Activated naive CD8-positive, alpha-beta T cell treated with anti-CD3 and anti-CD28 coated beads for 36 hours (primary cell): ENCODE data around the gene SKAP1. TPM values are rescaled to one million over a fixed set of nuclear protein-coding genes. Genes with fewer than 3 reads are reported as not detected.
A peak's percentile ranks its signal among the peaks of the same experiment; 100 is the strongest.
"Not testable (repeated sequence)": the region's sequence is repeated elsewhere in the genome, so short reads cannot be mapped to it uniquely, and the experiment has no call there.

ENCODE experiments used
- DNase-seq: peaks from one replicate; pipeline ENCODE4 v3.0.0; 2021
- H3K27ac Mint-ChIP-seq: one replicate; pipeline ENCODE4 v1.8.0; 2022; ENCODE audit warnings: mild to moderate bottlenecking, moderate library complexity, mixed read lengths
- H3K27me3 Mint-ChIP-seq: one replicate; pipeline ENCODE4 v1.8.0; 2022; ENCODE audit warnings: mild to moderate bottlenecking, mixed read lengths
- H3K36me3 Mint-ChIP-seq: one replicate; pipeline ENCODE4 v1.8.0; 2021; ENCODE audit warnings: mild to moderate bottlenecking, mixed read lengths
- H3K4me1 Mint-ChIP-seq: one replicate; pipeline ENCODE4 v1.8.0; 2021; ENCODE audit warnings: mixed read lengths
- H3K4me3 Mint-ChIP-seq: one replicate; pipeline ENCODE4 v1.8.0; 2022; ENCODE audit warnings: mild to moderate bottlenecking, moderate library complexity, mixed read lengths
- H3K9me3 Mint-ChIP-seq: one replicate; pipeline ENCODE4 v1.8.0; 2022; ENCODE audit warnings: mixed read lengths
- total RNA-seq, 2 experiments: library from RNA; stranded (reverse); gene quantifications; one replicate each; pipeline ENCODE4 v1.2.3, GENCODE V29; 2021

SKAP1 gene
- total RNA-seq, 2 experiments from 2014 or later, result 54.2 to 55.4 TPM

DNA sequence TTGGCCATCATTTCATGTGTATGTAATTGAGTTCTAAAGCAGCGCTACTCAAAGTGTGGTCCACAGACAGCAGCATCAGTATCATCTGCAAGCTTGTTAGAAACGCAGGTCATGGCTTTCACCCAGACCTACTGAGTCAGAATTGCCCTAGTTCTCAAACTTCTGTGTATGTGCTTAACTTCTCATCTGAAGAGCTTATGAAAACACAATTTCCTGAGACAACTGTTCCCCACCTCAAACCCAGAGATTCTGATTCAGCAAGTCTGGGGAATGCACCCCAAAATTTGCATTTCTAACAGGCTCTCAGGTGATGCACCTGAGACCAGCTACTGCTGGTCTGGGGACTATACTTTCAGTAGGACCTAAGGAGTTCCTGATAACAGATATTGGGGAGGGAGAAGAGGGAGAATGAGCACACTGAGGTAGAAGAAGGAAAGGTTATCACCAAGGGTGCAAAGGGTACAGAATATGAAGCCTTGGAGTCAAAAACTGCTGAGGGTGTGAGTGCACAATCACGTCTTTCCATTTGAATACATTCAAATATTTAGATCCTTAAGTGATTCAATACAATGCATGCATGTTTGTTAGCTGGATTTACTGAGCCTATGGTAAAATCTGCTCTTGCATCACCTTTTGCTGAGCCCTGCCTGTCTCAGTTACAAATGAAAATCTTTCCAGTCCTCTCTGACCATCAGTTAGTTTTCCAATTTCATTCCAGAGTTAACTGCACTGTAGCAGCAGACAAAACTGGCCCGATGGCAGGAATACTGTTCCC is 29.2 kb upstream of the SKAP1 start:
- Mint-ChIP-seq H3K36me3 (peaks cover 2% of the 10 kb centered on the region), H3K4me1 (peaks cover 35% of the 10 kb centered on the region), H3K9me3 (no peaks in the 10 kb centered on the region), H3K27ac (no peak overlapping the region), H3K27me3 (no peaks in the 10 kb centered on the region), H3K4me3 (no peak overlapping the region)
- no peak for DNase-seq

DNA sequence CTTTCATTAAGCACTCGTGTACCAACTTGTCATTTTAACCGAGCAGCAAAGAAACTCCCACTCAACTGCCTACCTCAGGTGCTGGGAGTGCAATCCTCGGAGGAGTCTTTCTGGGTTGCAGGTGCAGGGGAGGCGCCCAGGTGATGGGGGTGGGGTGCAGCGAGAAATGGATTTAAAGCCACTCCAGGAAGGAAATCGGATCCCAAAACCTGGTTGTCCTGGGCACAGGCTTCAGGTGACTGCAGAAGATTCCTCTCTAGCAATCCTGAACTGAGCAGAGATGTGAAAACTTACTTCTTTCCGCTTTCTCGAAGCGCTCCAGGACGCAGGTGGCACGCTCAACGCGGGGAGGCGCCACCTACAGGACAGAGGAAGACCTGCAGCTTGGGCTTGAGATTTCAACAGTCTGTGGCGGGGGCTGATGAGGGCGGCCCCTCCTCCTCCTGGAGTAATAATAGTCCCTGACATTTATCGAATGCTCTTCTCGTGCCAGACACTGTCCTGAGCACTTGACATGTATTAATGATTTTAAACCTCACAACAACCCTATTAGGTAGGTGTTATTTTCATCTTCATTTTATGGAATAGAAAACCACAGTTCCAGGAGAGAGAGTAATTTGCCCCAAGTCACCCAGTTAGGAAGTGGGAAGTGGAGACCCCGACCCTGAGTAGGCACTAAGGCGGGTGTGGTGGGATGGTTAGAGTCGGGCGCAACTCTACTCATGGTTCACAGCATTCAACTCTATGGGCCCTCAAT is 27.2 kb upstream of the SKAP1 start:
- peak; percentile 74 for DNase-seq
- H3K4me1 Mint-ChIP-seq, result peaks cover 47% of the 10 kb centered on the region
- H3K9me3 Mint-ChIP-seq, result no peaks in the 10 kb centered on the region
- peak overlapping the region; percentile 64 for H3K4me3 Mint-ChIP-seq
- no peaks in the 10 kb centered on the region for H3K27me3 Mint-ChIP-seq
- H3K36me3 Mint-ChIP-seq, result peaks cover 6% of the 10 kb centered on the region
- no peak overlapping the region for H3K27ac Mint-ChIP-seq

GRCh38 chr17:48456589-48456988 is 26.6 kb upstream of the SKAP1 start:
- Mint-ChIP-seq H3K27ac (no peak overlapping the region), H3K27me3 (no peaks in the 10 kb centered on the region), H3K4me3 (peak overlapping the region; percentile 64), H3K9me3 (no peaks in the 10 kb centered on the region), H3K36me3 (peaks cover 6% of the 10 kb centered on the region), H3K4me1 (peaks cover 51% of the 10 kb centered on the region)
- DNase-seq, result peak; percentile 28

- H3K4me1 Mint-ChIP-seq, result peaks cover 56% of the 10 kb centered on the region
- H3K4me3 Mint-ChIP-seq, result no peak overlapping the region
- H3K27me3 Mint-ChIP-seq, result no peaks in the 10 kb centered on the region
- H3K27ac Mint-ChIP-seq, result peak overlapping the region; percentile 48
- H3K36me3 Mint-ChIP-seq, result peaks cover 6% of the 10 kb centered on the region
- DNase-seq, result no peak
- H3K9me3 Mint-ChIP-seq, result no peaks in the 10 kb centered on the region
Measured at GRCh38 chr17:48455791-48456190, 25.8 kb upstream of the SKAP1 start.

GRCh38 chr17:48453447-48453846 is 23.4 kb upstream of the SKAP1 start:
- peaks cover 6% of the 10 kb centered on the region for H3K36me3 Mint-ChIP-seq
- DNase-seq, result no peak
- no peaks in the 10 kb centered on the region for H3K27me3 Mint-ChIP-seq
- H3K9me3 Mint-ChIP-seq, result no peaks in the 10 kb centered on the region
- peak overlapping the region; percentile 9 for H3K4me3 Mint-ChIP-seq
- peaks cover 59% of the 10 kb centered on the region for H3K4me1 Mint-ChIP-seq
- peak overlapping the region; percentile 88 for H3K27ac Mint-ChIP-seq

DNA sequence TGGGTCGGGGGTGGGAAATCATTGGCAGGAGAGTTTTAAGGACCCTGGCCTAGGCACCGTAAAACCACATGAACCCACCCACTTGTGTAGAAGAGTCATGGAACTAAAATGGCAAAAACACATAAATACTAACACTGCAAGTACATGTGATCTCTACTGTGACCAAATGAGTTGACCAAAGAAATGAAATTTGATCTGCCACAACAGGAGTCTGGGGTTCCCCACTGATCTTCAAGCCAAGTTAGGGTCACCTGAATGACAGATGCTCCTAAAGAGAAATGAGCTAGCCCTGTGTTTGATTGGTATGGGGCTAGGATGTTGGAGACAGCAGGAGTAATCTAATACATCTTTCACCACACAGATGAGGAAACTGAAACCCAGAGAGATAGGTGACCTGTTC is 21.5 kb upstream of the SKAP1 start:
- Mint-ChIP-seq H3K4me3 (no peak overlapping the region), H3K27me3 (no peaks in the 10 kb centered on the region), H3K4me1 (peaks cover 53% of the 10 kb centered on the region), H3K27ac (no peak overlapping the region), H3K9me3 (no peaks in the 10 kb centered on the region), H3K36me3 (peaks cover 6% of the 10 kb centered on the region)
- no peak for DNase-seq

DNA sequence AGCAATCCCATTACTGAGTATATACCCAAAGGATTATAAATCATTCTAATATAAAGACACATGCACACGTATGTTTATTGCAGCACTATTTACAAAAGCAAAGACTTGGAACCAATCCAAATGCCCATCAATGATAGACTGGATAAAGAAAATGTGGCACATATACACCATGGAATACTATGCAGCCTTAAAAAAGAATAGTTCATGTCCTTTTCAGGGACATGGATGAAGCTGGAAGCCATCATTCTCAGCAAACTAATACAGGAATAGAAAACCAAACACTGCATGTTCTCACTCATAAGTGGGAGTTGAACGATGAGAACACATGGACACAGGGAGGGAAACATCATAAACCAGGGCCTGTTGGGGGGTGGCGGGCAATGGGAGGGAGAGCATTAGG is 19.3 kb upstream of the SKAP1 start:
- not testable (repeated sequence) for H3K27ac Mint-ChIP-seq, H3K9me3 Mint-ChIP-seq, H3K36me3 Mint-ChIP-seq, H3K4me3 Mint-ChIP-seq, H3K27me3 Mint-ChIP-seq, DNase-seq
- H3K4me1 Mint-ChIP-seq, result peaks cover 51% of the 10 kb centered on the region

DNA sequence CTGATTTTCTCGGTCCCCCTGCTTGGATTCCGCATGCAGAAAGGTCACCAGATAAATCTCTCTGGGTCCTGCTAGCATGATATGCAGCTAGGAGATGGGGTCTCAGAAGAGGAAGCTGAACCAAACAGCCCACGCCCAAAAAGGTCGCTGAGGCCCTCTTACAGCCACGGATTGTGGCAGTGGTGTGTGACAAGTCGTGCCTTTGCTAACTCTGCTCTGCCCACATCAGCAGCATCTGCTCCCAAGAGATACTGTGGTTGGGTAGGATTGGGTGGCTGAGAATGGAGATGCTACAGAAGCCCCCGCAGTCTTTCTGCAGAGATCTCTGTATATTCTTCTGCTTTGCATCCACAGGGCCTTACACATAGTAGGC is 15.2 kb upstream of the SKAP1 start:
- H3K27ac Mint-ChIP-seq, result no peak overlapping the region
- peaks cover 9% of the 10 kb centered on the region for H3K9me3 Mint-ChIP-seq
- H3K27me3 Mint-ChIP-seq, result no peaks in the 10 kb centered on the region
- no peak overlapping the region for H3K4me3 Mint-ChIP-seq
- peaks cover 61% of the 10 kb centered on the region for H3K4me1 Mint-ChIP-seq
- peaks cover 8% of the 10 kb centered on the region for H3K36me3 Mint-ChIP-seq
- DNase-seq, result no peak

DNA sequence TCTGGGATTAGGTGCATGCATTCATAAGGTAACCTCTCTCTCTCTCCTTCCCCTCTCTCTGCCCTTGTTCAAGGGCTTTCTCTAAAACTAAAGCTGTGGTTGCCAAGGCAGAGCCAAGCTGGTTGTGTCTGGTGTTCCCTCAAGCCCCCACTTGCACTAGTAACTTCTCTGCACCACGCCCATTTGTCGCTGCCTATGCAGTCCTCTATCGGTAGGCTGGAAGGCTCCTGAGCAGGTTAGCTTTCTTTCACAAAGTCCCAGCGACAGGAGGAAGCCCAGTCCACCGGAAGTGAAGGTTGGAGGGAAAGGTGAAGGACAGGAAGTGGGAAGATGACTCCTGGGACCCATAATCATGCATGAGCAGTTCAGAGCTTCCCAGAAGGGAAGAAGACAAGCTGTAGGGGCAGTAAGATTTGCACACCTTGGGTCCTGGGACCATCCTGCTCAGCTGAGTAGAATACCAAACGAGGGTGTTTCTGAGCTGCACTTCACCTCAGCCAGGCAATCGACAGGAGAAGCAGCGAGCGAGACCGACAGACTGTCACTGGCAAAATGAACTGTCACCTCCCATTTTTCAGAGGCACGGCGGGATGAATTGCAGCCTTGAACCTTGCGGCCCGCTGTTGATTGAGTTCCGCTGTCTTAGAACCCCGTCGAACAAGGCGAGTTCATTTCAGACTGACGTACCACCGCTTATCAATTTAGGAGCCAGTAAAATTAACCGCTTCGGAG is 14.7 kb upstream of the SKAP1 start:
- Mint-ChIP-seq H3K9me3 (peaks cover 9% of the 10 kb centered on the region), H3K4me3 (peak overlapping the region; percentile 59), H3K36me3 (peaks cover 8% of the 10 kb centered on the region), H3K27ac (peak overlapping the region; percentile 83), H3K27me3 (no peaks in the 10 kb centered on the region), H3K4me1 (peaks cover 67% of the 10 kb centered on the region)
- peak; percentile 37 for DNase-seq

DNA sequence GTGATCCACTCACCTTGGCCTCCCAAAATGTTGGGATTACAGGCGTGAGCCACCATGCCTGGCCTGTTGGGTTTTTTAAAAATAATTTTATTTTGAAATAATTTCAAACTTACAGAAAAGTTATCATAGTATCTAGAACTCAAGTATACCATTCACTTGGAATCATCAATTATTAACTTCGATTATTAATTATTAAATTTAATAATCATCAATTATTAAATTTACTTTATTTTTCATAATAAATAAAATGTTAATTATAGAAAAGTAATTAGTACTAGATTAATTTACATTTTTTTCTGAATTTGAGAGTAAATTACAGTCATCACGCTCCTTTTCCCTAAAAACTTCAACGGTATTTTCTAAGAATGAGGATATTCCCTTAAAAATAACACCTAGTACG is 13.7 kb upstream of the SKAP1 start:
- Mint-ChIP-seq H3K27me3 (no peaks in the 10 kb centered on the region), H3K27ac (peak overlapping the region; percentile 83), H3K4me1 (peaks cover 77% of the 10 kb centered on the region), H3K9me3 (peaks cover 9% of the 10 kb centered on the region), H3K36me3 (peaks cover 8% of the 10 kb centered on the region), H3K4me3 (no peak overlapping the region)
- no peak for DNase-seq

GRCh38 chr17:48442819-48443218 is 12.8 kb upstream of the SKAP1 start:
- peaks cover 82% of the 10 kb centered on the region for H3K4me1 Mint-ChIP-seq
- no peak for DNase-seq
- peak overlapping the region; percentile 95 for H3K27ac Mint-ChIP-seq
- H3K9me3 Mint-ChIP-seq, result peaks cover 9% of the 10 kb centered on the region
- H3K36me3 Mint-ChIP-seq, result peaks cover 8% of the 10 kb centered on the region
- H3K27me3 Mint-ChIP-seq, result no peaks in the 10 kb centered on the region
- H3K4me3 Mint-ChIP-seq, result peak overlapping the region; percentile 9

- Mint-ChIP-seq H3K27ac (peak overlapping the region; percentile 95), H3K36me3 (peaks cover 8% of the 10 kb centered on the region), H3K4me3 (peak overlapping the region; percentile 8)
Measured at GRCh38 chr17:48441862-48442261, 11.8 kb upstream of the SKAP1 start.

GRCh38 chr17:48441231-48441711 is 11.3 kb upstream of the SKAP1 start:
- peaks cover 87% of the 10 kb centered on the region for H3K4me1 Mint-ChIP-seq
- peak; percentile 28 for DNase-seq
- H3K27me3 Mint-ChIP-seq, result no peaks in the 10 kb centered on the region
- peak overlapping the region; percentile 36 for H3K4me3 Mint-ChIP-seq
- H3K36me3 Mint-ChIP-seq, result peaks cover 12% of the 10 kb centered on the region
- peaks cover 9% of the 10 kb centered on the region for H3K9me3 Mint-ChIP-seq
- peak overlapping the region; percentile 95 for H3K27ac Mint-ChIP-seq

More at GRCh38 chr17:48441862-48442261, 11.8 kb upstream of the SKAP1 start:
- DNase-seq, result no peak
- peaks cover 9% of the 10 kb centered on the region for H3K9me3 Mint-ChIP-seq
- peaks cover 87% of the 10 kb centered on the region for H3K4me1 Mint-ChIP-seq
- H3K27me3 Mint-ChIP-seq, result no peaks in the 10 kb centered on the region

GRCh38 chr17:48440669-48441068 is 10.7 kb upstream of the SKAP1 start:
- peak overlapping the region; percentile 36 for H3K4me3 Mint-ChIP-seq
- peak overlapping the region; percentile 95 for H3K27ac Mint-ChIP-seq
- H3K27me3 Mint-ChIP-seq, result no peaks in the 10 kb centered on the region

More at GRCh38 chr17:48440669-48441068, 10.7 kb upstream of the SKAP1 start:
- DNase-seq, result no peak
- H3K9me3 Mint-ChIP-seq, result peaks cover 9% of the 10 kb centered on the region
- H3K36me3 Mint-ChIP-seq, result peaks cover 12% of the 10 kb centered on the region
- H3K4me1 Mint-ChIP-seq, result peaks cover 83% of the 10 kb centered on the region
